K562 (cell line): ENCODE data around the gene CELF4. TPM values are rescaled to one million over a fixed set of nuclear protein-coding genes. Genes with fewer than 3 reads are reported as not detected.

Experiments used
- ATAC-seq: fragments of 200-7000 bp; cut with Tn5 transposase; 3 replicates; pipeline ENCODE4 v1.9.1; 2020; ENCODE audit warnings: moderate library complexity
- BruUV-seq: library from RNA; stranded (reverse); fragments of 400-500 nt; replicated peaks from 2 replicates; lab custom pipeline; 2021; lab: Mats Ljungman, UMichigan
- CTCF ChIA-PET: fragments of 300-600 bp; formaldehyde crosslinking; extraction: SDS; loops from one replicate; lab custom pipeline; 2021; ENCODE audit warnings: low intra/inter-chr PET ratio; lab: Yijun Ruan, JAX
- POLR2A ChIA-PET: fragments of 300-600, 350-650 bp; sonication (Branson Sonifier 250); formaldehyde crosslinking; extraction: SDS; loops from one replicate; lab custom pipeline; 2021; ENCODE audit warnings: antibody characterized with exemption, inconsistent platforms; lab: Yijun Ruan, JAX
- DNase-seq, 4 experiments: peaks; one replicate each; pipeline versions ENCODE4 v3.0.0 to v3.0.0-alpha.2; 2011 to 2018; ENCODE audit warnings: low spot score in 3 of 4, mixed read lengths in 3 of 4; ENCODE audit errors: extremely low read depth in 1 of 4
- FAIRE-seq: peaks from 2 replicates; lab custom pipeline; 2011; peaks lifted over from hg19 to GRCh38; lab: Jason Lieb, UNC
- H2AFZ ChIP-seq: 2 replicates; pipeline ENCODE4 v1.6.0; 2011; ENCODE audit warnings: low read depth, low read length, control low read depth, inconsistent platforms
- H3K27ac ChIP-seq: fragments of 200-600 bp; 3 replicates; pipeline ENCODE4 v1.8.0; 2011; ENCODE audit warnings: low read depth, mild to moderate bottlenecking, control low read depth, inconsistent platforms, low read length, moderate library complexity, mixed read lengths; ENCODE audit errors: extremely low read depth
- H3K27me3 ChIP-seq, 2 experiments: fragments of 300-600 bp in 1 of 2; 2 replicates in 1 of 2; 3 replicates in 1 of 2; pipeline versions ENCODE4 v1.6.0 to v1.8.0; 2011; ENCODE audit warnings: inconsistent platforms in 2 of 2, low read length in 2 of 2, mild to moderate bottlenecking in 1 of 2, mixed read lengths in 1 of 2, moderate library complexity in 1 of 2; ENCODE audit not compliant: control insufficient read depth in 2 of 2, insufficient read depth in 2 of 2
- H3K36me3 ChIP-seq: fragments of 300-600 bp; 3 replicates; pipeline ENCODE4 v1.8.0; 2011; ENCODE audit warnings: mild to moderate bottlenecking, low read length, inconsistent platforms; ENCODE audit not compliant: control insufficient read depth, insufficient read depth
- H3K4me1 ChIP-seq, 2 experiments: fragments of 200-600 bp in 1 of 2; replicated peaks in 1 of 2; 2 replicates in 1 of 2; 3 replicates in 1 of 2; pipeline versions ENCODE4 v1.5.1 to v1.8.0; 2011; ENCODE audit warnings: inconsistent platforms in 2 of 2, low read length in 2 of 2, mild to moderate bottlenecking in 1 of 2, mixed read lengths in 1 of 2, moderate library complexity in 1 of 2; ENCODE audit not compliant: control insufficient read depth in 2 of 2, insufficient read depth in 2 of 2
- H3K4me2 ChIP-seq: 2 replicates; pipeline ENCODE4 v1.6.1; 2011; ENCODE audit warnings: low read length, control low read depth, inconsistent platforms, mixed read lengths; ENCODE audit not compliant: insufficient read depth
- H3K4me3 ChIP-seq: fragments of 200-600 bp; sonication (generic), shearing (Covaris generic); 2 replicates; pipeline ENCODE4 v1.5.1; 2016; ENCODE audit warnings: control low read depth, inconsistent platforms
- H3K79me2 ChIP-seq: fragments of 200-600 bp; 3 replicates; pipeline ENCODE4 v1.8.0; 2011; ENCODE audit warnings: low read length, inconsistent platforms; ENCODE audit not compliant: control insufficient read depth, insufficient read depth
- H3K9ac ChIP-seq, 2 experiments: 2 replicates each; pipeline versions ENCODE4 v1.6.0 to v1.6.1; 2011; ENCODE audit warnings: low read depth in 2 of 2, low read length in 2 of 2, control low read depth in 1 of 2, inconsistent platforms in 1 of 2, mild to moderate bottlenecking in 1 of 2, mixed read lengths in 1 of 2; ENCODE audit not compliant: insufficient read depth in 1 of 2
- H3K9me1 ChIP-seq: one replicate; pipeline ENCODE4 v1.6.0; 2011; ENCODE audit warnings: inconsistent platforms, mild to moderate bottlenecking, low read length, moderate library complexity; ENCODE audit not compliant: control insufficient read depth, insufficient read depth
- H3K9me3 ChIP-seq: replicated peaks from 2 replicates; pipeline ENCODE4 v1.5.1; 2011; ENCODE audit warnings: low read depth, low read length, inconsistent platforms; ENCODE audit not compliant: control insufficient read depth, insufficient read depth
- H4K20me1 ChIP-seq: replicated peaks from 2 replicates; pipeline ENCODE4 v1.6.1; 2011; ENCODE audit warnings: low read length, inconsistent platforms, mixed read lengths; ENCODE audit not compliant: control insufficient read depth, insufficient read depth
- KLF16 ChIP-seq: IDR thresholded peaks from 2 replicates; pipeline ENCODE4 v1.6.1; 2016; ENCODE audit warnings: antibody characterized with exemption
- NR0B1 ChIP-seq: fragments of 450-650 bp; IDR thresholded peaks from one replicate; pipeline ENCODE4 v1.6.1; 2018; ENCODE audit warnings: mild to moderate bottlenecking, moderate library complexity; ENCODE audit not compliant: partially characterized antibody
- NR2C2 ChIP-seq, 2 experiments: fragments of 200-800 bp in 1 of 2; sonication (Bioruptor generic) in 1 of 2; sonication (generic) in 1 of 2; formaldehyde crosslinking in 1 of 2; IDR thresholded peaks; 2 replicates each; pipeline versions ENCODE4 v1.6.1 to v1.8.0; 2016 to 2022; ENCODE audit warnings: mild to moderate bottlenecking in 1 of 2, missing compliant biosample characterization in 1 of 2, missing genetic modification characterization in 1 of 2, missing genetic modification reagents in 1 of 2
- RBM39 ChIP-seq: fragments of 200-400 bp; formaldehyde crosslinking; optimal IDR thresholded peaks from 2 replicates; pipeline ENCODE3; 2018; ENCODE audit warnings: low read depth, low read length
- ZC3H11A ChIP-seq: IDR thresholded peaks from 2 replicates; pipeline ENCODE4 v1.6.1; 2012; ENCODE audit warnings: low read depth, low read length, improper control_type of control experiment
- ZNF121 ChIP-seq: sonication (generic); formaldehyde crosslinking; conservative IDR thresholded peaks from 2 replicates; pipeline ENCODE4 v1.8.0; 2022; ENCODE audit warnings: missing genetic modification reagents
- WGBS: fragments of 100-300 bp; shearing (Covaris generic); methylation state at CpG from one replicate; pipeline ENCODE4 v1.1.6; 2016; ENCODE audit warnings: low coverage, mixed read lengths; ENCODE audit not compliant: insufficient coverage; ENCODE audit errors: missing lambda C conversion rate; 5-methylcytosine and 5-hydroxymethylcytosine counted together
- in situ Hi-C: fragments of 300-500 bp; cut with MboI; formaldehyde crosslinking; loops from 4 replicates; pipeline ENCODE4 v1.15.0; 2018; ENCODE audit warnings: inconsistent platforms, mixed read lengths
- intact Hi-C: fragments of 100-400 bp; cut with micrococcal nuclease; formaldehyde crosslinking; loops from 2 replicates; pipeline ENCODE4 v1.14.2; 2022
- polyA plus RNA-seq, 8 experiments: library from polyadenylated mRNA; depleted of rRNA in 4 of 8; stranded (reverse) in 5 of 8; unstranded in 3 of 8; fragments of >200 nt; fragmentation: Nextera tagmentation in 2 of 8; fragmentation: Illumina TruSeq in 1 of 8; extraction: Ambion mirVana in 2 of 8; extraction: Trizol in 1 of 8; gene quantifications; 2 replicates each; pipeline versions ENCODE4 v1.2.1 to v1.2.3, GENCODE V29; 2011 to 2014; ENCODE audit warnings: inconsistent platforms in 1 of 8, missing spikeins in 1 of 8
- total RNA-seq, 7 experiments: library from RNA; depleted of rRNA in 6 of 7; stranded (reverse); fragments of >200 nt in 6 of 7; fragmentation: Illumina TruSeq in 2 of 7; extraction: Trizol in 2 of 7; gene quantifications; 2 replicates each; pipeline versions ENCODE4 v1.2.1 to v1.2.3, GENCODE V29; 2011 to 2021; ENCODE audit warnings: low replicate concordance in 1 of 7

CELF4 gene
- total and polyA plus RNA-seq, 9 of the 15 experiments (the other 6 are each of a cell fraction or from before 2014, with no cell fraction given): 0.04 to 0.24 (median 0.07) TPM; not detected in 3

GRCh38 chr18:37364237-37364636 is 201.4 kb downstream of the CELF4 start:
- no TSS peak for BruUV-seq
- CTCF ChIA-PET: no interaction called here
- 0% methylated on average over 2 of the region's 2 CpGs for WGBS
- no peak for ATAC-seq
- Histone ChIP-seq H3K4me2 (no peak overlapping the region), H3K9me1 (no peaks in the 10 kb centered on the region), H3K4me1 (no peaks in the 10 kb centered on the region), H3K79me2 (no peaks in the 10 kb centered on the region), H2AFZ (no peak overlapping the region), H3K27me3 (peaks cover 0 to 13% of the 10 kb centered on the region in 2 experiments; a peak in 1 of 5 replicates), H3K9ac (no peak overlapping the region), H3K4me3 (no peak overlapping the region), H3K9me3 (no peaks in the 10 kb centered on the region), H4K20me1 (peaks cover 3% of the 10 kb centered on the region), H3K27ac (no peak overlapping the region), H3K36me3 (no peaks in the 10 kb centered on the region)
- POLR2A ChIA-PET: no interaction called here
- in situ Hi-C loops: no loop called here
- intact Hi-C loops: no loop called here
- no peak for DNase-seq
- TF ChIP-seq NR0B1: no peak
- TF ChIP-seq ZNF121 (CRISPR knock-in tag): no peak
- no peak for TF ChIP-seq RBM39
- TF ChIP-seq NR2C2 (CRISPR knock-in tag; IDR thresholded peaks at IDR 0.05): no peak
- TF ChIP-seq NR2C2 (tag; IDR thresholded peaks at IDR 0.05): no peak
- TF ChIP-seq KLF16: no peak
- TF ChIP-seq ZC3H11A: no peak
- no peak for FAIRE-seq
